Prostate gland (tissue), 2 donors: ENCODE measurements around the gene CLDN20. TPM values are rescaled to one million over a fixed set of nuclear protein-coding genes. Genes with fewer than 3 reads are reported as not detected.

Source experiments
- DNase-seq: peaks from one replicate; pipeline ENCODE4 v3.0.0-alpha.2; 2019; ENCODE audit warnings: low spot score
- H3K27ac ChIP-seq, 2 donors: fragments of 200-600 bp; sonication (generic); 2 replicates each; pipeline ENCODE4 v1.5.1; 2017 to 2019
- H3K27me3 ChIP-seq: fragments of 200-600 bp; sonication (generic); replicated peaks from 2 replicates; pipeline ENCODE4 v1.5.1; 2019; ENCODE audit not compliant: insufficient read depth
- H3K36me3 ChIP-seq, 2 donors: fragments of 200-600 bp; sonication (generic); 1 replicate in 1 of 2; 2 replicates in 1 of 2; pipeline versions ENCODE4 v1.5.1 to v1.8.1; 2017 to 2019
- H3K4me1 ChIP-seq: fragments of 200-600 bp; sonication (generic); replicated peaks from 2 replicates; pipeline ENCODE4 v1.5.1; 2019
- H3K4me3 ChIP-seq, 2 donors: fragments of 200-600 bp; sonication (generic); 2 replicates each; pipeline ENCODE4 v1.5.1; 2017 to 2019
- H3K9me3 ChIP-seq: fragments of 200-600 bp; sonication (generic); 2 replicates; pipeline ENCODE4 v1.5.1; 2017
- POLR2A ChIP-seq: fragments of 450-650 bp; IDR thresholded peaks from one replicate; pipeline ENCODE4 v1.6.1; 2016; ENCODE audit warnings: antibody characterized with exemption, mild to moderate bottlenecking
- POLR2AphosphoS5 ChIP-seq: sonication (generic); formaldehyde crosslinking; IDR thresholded peaks from one replicate; pipeline ENCODE4 v1.6.1; 2017; ENCODE audit warnings: antibody characterized with exemption
- WGBS: methylation state at CpG from one replicate; pipeline ENCODE4 v1.1.5; 2018; 5-methylcytosine and 5-hydroxymethylcytosine counted together
- intact Hi-C: fragments of 100-400 bp; cut with DNase I; formaldehyde crosslinking; loops from one replicate; pipeline ENCODE4 v1.14.2; 2022
- total RNA-seq, 2 donors: library from RNA; depleted of rRNA; stranded (reverse); fragments of >200 nt; gene quantifications; one replicate each; pipeline ENCODE4 v1.1.0, GENCODE V29; 2016
- TF ChIP-seq, protein P1 (sequence below), 4 experiments: fragments of 200-600 bp in 2 of 4; fragments of 450-650 bp in 2 of 4; sonication (generic) in 2 of 4; IDR thresholded peaks; 1 replicate in 3 of 4; 2 replicates in 1 of 4; pipeline ENCODE4 v1.5.1; 2016 to 2019; ENCODE audit warnings: antibody characterized with exemption in 4 of 4, mild to moderate bottlenecking in 2 of 4, moderate library complexity in 2 of 4

The CLDN20 gene
- total RNA-seq, 2 donors from 2014 or later, result not detected

DNA sequence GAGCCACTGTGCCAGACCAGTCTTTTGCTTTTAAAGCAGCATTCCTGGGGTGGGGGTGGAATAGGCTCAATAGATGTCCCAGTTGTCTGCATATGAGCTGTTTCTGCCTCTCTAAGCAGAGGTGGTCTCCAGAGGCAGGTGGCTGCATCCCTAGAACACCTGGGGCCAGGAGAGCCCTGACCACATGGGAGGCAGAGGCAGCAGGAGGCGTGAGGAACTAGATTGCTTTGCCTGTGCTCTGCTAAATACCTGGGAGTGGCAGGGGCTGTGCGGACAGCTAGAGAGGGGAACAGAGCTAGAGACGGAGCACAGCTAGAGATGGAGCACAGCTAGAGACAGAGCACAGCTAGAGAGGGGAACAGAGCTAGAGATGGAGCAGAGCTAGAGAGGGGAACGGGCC lies 29.1 kb upstream of the CLDN20 start:
- intact Hi-C loops, result no loop called here
- 96% methylated on average over 4 of the region's 4 CpGs for WGBS
- Histone ChIP-seq H3K27ac (peak overlapping the region in 1 of 2 donors; percentile 29), H3K36me3 (no peaks in the 10 kb centered on the region), H3K4me3 (no peak overlapping the region), H3K27me3 (no peaks in the 10 kb centered on the region), H3K4me1 (no peaks in the 10 kb centered on the region), H3K9me3 (no peaks in the 10 kb centered on the region)
- TF ChIP-seq POLR2AphosphoS5 (no peak), POLR2A (no peak)
- TF ChIP-seq, protein P1, sequence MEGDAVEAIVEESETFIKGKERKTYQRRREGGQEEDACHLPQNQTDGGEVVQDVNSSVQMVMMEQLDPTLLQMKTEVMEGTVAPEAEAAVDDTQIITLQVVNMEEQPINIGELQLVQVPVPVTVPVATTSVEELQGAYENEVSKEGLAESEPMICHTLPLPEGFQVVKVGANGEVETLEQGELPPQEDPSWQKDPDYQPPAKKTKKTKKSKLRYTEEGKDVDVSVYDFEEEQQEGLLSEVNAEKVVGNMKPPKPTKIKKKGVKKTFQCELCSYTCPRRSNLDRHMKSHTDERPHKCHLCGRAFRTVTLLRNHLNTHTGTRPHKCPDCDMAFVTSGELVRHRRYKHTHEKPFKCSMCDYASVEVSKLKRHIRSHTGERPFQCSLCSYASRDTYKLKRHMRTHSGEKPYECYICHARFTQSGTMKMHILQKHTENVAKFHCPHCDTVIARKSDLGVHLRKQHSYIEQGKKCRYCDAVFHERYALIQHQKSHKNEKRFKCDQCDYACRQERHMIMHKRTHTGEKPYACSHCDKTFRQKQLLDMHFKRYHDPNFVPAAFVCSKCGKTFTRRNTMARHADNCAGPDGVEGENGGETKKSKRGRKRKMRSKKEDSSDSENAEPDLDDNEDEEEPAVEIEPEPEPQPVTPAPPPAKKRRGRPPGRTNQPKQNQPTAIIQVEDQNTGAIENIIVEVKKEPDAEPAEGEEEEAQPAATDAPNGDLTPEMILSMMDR (IDR thresholded peaks at IDR 0.05), result no peak
- DNase-seq, result no peak

DNA sequence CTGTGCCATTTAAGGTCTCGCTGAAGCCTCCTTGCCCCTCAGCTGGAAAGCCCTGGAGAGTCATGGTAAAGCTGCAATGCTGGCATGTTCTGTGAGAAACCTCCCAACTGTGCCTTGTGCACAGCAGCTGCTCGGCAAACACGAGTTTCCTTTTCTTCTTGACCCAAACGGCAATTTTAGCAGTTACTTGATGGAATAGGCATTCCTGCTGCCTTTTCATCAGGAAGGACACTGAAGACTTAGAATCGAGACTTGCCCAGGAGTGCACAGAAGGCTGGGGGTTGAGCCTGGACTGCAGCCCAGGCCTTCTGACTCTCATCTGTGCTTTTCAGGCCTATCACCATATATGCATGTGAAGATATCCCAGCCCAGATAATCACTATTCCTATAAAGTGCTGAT lies 28.7 kb upstream of the CLDN20 start:
- no peaks in the 10 kb centered on the region for H3K27me3 ChIP-seq
- WGBS, result 53% methylated on average over 5 of the region's 5 CpGs
- peak overlapping the region in 1 of 2 donors; percentile 29 for H3K27ac ChIP-seq
- DNase-seq, result no peak
- no peaks in the 10 kb centered on the region for H3K9me3 ChIP-seq
- H3K36me3 ChIP-seq, result no peaks in the 10 kb centered on the region
- H3K4me1 ChIP-seq, result no peaks in the 10 kb centered on the region
- no peak overlapping the region for H3K4me3 ChIP-seq
- intact Hi-C loops, result no loop called here
- TF ChIP-seq POLR2AphosphoS5, result no peak
- TF ChIP-seq, protein P1 (IDR thresholded peaks at IDR 0.05), result no peak
- no peak for TF ChIP-seq POLR2A

DNA sequence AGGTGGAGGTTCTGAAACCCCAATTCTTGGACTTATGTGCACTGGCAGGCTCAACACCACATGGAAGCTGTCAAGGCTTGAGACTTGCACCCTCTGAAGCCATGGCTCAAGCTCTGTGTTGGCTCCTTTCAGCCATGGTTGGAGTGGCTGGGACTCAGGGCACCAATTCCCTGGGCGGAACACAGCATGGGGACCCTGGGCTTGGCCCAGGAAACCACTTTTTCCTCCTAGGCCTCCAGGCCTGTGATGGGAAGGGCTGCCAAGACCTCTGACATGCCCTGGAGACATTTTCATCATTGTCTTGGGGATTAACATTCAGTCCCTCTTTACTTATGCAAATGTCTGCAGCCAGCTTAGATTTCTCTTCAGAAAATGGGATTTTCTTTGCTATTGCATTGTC lies 26.2 kb upstream of the CLDN20 start:
- intact Hi-C loops, result no loop called here
- Histone ChIP-seq H3K4me3 (no peak overlapping the region), H3K36me3 (no peaks in the 10 kb centered on the region), H3K4me1 (no peaks in the 10 kb centered on the region), H3K27ac (no peak overlapping the region), H3K9me3 (no peaks in the 10 kb centered on the region), H3K27me3 (no peaks in the 10 kb centered on the region)
- no peak for DNase-seq
- 100% methylated on average over 1 of the region's 1 CpG for WGBS
- TF ChIP-seq POLR2AphosphoS5, result no peak
- TF ChIP-seq POLR2A, result no peak
- TF ChIP-seq, protein P1 (IDR thresholded peaks at IDR 0.05), result no peak

DNA sequence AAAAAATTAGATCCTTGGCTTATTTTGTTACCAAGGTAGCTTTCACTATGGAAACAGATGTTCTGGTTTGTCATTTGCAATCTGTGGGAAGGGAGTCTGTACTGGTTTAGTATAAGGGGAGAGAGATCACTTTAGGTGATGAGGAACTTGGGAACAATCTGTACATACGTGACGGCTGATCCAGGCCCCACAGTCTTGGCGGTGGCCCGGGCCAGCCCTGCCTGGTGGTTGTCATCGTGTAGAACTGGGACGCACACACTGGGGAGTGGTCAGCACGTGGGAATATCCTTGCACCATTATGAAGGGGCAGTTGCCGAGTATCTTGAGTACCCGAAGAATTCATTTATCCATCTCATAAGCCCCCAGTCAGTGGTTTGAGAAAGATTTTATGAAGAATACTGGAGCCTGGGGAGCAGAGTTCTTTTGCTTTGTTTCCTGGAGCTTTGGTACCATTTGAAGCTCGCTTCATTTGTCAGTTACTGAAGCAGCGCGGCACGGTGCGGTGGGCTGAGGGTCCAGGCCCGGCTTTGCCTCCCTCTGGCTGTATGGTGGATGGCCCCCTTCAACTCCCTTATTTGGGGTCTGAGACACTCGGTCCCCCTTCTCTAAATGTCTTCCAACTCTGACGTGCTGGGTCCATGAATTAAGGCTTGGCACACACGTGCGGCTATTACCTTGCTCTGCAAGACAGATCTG lies 22.8 kb upstream of the CLDN20 start:
- no peaks in the 10 kb centered on the region for H3K36me3 ChIP-seq
- intact Hi-C loops, result loop anchor here (10.0 kb wide), 1 partner anchor 376 kb away; no protein-coding TSS in a partner anchor
- WGBS, result 93% methylated on average over 19 of the region's 19 CpGs
- H3K27me3 ChIP-seq, result no peaks in the 10 kb centered on the region
- no peak for DNase-seq
- TF ChIP-seq, protein P1 (IDR thresholded peaks at IDR 0.05), result no peak
- TF ChIP-seq POLR2AphosphoS5 (no peak), POLR2A (no peak)
- no peaks in the 10 kb centered on the region for H3K4me1 ChIP-seq
- H3K4me3 ChIP-seq, result no peak overlapping the region
- H3K9me3 ChIP-seq, result no peaks in the 10 kb centered on the region
- no peak overlapping the region for H3K27ac ChIP-seq

DNA sequence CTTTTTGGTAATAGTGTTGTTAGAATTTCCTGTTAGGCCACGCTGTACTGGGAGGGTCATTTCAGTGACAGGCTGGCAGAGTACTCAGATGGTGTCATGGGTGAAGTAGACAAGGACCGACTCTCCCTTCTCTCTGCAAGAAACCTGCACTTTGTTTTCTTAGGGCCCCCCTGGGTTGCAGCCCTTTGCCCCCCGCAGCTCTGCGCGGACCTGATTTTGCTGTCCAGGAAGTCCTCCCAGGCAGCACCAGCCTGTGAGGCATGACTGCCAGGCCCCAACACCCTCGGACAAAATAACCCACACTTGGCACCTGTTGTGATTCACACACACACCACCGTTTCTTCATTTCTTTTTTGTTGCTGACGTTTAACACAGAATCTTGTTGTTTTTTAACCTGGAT lies 21.8 kb upstream of the CLDN20 start:
- Histone ChIP-seq H3K27me3 (no peaks in the 10 kb centered on the region), H3K27ac (no peak overlapping the region), H3K4me1 (no peaks in the 10 kb centered on the region), H3K9me3 (no peaks in the 10 kb centered on the region), H3K36me3 (no peaks in the 10 kb centered on the region), H3K4me3 (no peak overlapping the region)
- 75% methylated on average over 8 of the region's 8 CpGs for WGBS
- no peak for DNase-seq
- TF ChIP-seq POLR2AphosphoS5 (no peak), POLR2A (no peak)
- intact Hi-C loops, result loop anchor here (10.0 kb wide), 1 partner anchor 377 kb away; no protein-coding TSS in a partner anchor
